Peyer's patch (tissue), 4 donors: ENCODE data around the gene C1orf122.

ENCODE experiments used
- CTCF ChIP-seq, 6 experiments: fragments of 450-650 bp in 4 of 6; fragments of 200-600 bp in 2 of 6; sonication (generic) in 1 of 6; IDR thresholded peaks; one replicate each; pipeline ENCODE4 v1.5.1; 2017 to 2019; ENCODE audit warnings: antibody characterized with exemption in 6 of 6, mild to moderate bottlenecking in 3 of 6, moderate library complexity in 1 of 6
- POLR2A ChIP-seq, 2 donors: fragments of 450-650 bp; IDR thresholded peaks; one replicate each; pipeline ENCODE4 v1.5.1; 2017; ENCODE audit warnings: antibody characterized with exemption in 2 of 2, mild to moderate bottlenecking in 2 of 2, moderate library complexity in 2 of 2

GRCh38 chr1:37849480-37849879 is 41.9 kb downstream of the C1orf122 start:
- no peak for TF ChIP-seq POLR2A (IDR thresholded peaks at IDR 0.05)
- TF ChIP-seq CTCF (IDR thresholded peaks at IDR 0.05): no peak
